Left forelimb (tissue), 1 donor: ENCODE measurements around the gene CDC42.
"Not testable (repeated sequence)": the region's sequence is repeated elsewhere in the genome, so short reads cannot be mapped to it uniquely, and the experiment has no call there.

Experiments
- DNase-seq: peaks from one replicate; pipeline ENCODE4 v3.0.0-alpha.2; 2018; ENCODE audit warnings: low spot score

The CDC42 gene

DNA sequence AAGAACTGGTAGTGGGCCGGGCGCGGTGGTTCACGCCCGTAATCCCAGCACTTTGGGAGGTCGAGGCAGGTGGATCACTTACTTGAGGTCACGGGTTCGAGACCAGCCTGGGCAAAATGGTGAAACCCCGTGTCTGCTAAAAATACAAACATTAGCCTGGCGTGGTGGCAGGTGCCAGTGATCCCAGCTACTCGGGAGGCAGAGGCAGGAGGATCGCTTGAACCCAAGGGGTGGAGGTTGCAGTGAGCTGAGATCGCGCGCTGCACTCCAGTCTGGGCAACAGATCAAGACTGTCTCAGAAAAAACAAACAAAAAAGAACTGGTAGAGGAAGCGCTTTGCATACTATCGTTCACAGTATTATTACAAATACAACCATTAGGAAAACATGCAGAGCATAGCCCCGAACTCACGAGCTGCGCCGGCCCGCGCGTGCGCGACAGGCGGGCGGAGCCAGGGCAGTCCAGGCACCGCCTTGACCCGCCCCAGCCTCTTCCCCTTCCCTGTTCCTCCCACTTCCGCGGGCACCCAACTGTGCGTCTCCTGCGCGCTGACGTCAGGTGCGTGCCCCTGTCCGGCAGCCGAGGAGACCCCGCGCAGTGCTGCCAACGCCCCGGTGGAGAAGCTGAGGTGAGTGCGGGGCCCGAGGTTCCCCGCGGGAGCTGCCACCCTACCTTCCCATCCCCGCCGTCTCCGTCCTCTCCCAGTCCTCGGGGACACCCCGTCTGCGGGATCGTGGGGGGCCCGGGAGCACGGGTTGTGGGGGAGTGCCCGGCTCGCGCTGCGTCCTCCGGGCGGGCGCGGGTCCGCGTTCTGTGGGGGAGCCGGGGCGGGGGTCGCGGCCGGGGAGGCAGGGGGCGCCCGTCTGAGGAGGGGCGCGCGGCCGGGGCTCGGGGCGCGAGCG lies at the start of gene CDC42:
CDC42 (plus strand) TSS at position 595 of the 902 bp plus-strand sequence. CDS start 25,770 bp downstream, outside the sequence.
- DNase-seq: peak; percentile 97

GRCh38 chr1:22002875-22003274 lies 49.6 kb upstream of the CDC42 start:
- not testable (repeated sequence) for DNase-seq

DNA sequence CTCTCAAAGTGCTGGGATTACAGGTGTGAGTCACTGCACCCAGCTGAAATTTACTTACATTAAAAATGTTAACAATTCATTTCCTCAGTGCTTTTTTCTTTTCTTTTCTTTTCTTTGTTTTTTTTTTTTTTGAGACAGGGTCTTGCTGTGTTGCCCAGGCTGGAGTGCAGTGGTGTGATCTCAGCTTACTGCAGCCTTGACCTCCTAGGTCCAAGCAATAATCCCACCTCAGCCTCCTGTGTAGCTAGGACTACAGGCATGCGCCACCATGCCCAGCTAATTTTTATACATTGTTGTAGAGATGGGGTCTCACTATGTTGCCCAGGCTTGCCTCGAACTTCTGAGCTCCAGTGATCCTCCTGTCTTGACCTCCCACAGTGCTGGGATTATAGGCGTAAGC lies 48.5 kb upstream of the CDC42 start:
- not testable (repeated sequence) for DNase-seq

DNA sequence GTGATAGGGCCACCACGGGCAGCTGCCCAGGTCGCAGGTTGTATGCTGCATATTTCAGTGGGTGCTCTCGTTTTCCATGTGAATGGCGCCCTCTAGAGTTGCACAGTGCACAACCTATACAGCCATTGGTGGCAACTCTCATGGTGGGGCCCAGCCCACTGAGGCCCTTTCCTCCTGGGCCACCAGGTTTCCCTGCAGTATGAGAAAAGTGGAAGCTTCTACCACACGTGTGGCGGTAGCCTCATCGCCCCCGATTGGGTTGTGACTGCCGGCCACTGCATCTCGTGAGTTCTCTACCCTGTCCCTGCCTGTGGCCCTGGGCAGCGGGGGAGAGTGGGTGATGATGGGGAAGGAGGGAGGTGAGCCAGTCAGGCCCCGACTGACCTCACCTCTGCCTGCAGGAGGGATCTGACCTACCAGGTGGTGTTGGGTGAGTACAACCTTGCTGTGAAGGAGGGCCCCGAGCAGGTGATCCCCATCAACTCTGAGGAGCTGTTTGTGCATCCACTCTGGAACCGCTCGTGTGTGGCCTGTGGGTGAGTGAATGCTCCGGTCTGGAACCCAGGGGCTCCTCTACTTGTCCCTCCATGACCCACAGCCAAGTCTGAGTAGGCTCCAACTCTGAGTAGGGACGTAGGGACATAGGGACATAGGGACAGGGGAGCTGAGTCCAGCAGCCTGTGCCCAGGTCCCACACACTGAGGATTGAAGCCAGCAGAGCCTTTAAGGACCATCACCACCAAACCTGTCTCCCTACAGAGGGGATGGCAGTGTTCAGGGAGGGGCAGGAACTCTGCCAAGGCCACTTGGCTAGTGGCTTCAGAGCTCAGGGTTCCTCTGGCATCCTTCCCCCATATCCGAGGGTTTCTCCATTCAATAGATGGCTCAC lies 47.0 kb upstream of the CDC42 start:
- DNase-seq: not testable (repeated sequence)

- DNase-seq: not testable (repeated sequence)
Measured at GRCh38 chr1:22006736-22007135, 45.8 kb upstream of the CDC42 start.

DNA sequence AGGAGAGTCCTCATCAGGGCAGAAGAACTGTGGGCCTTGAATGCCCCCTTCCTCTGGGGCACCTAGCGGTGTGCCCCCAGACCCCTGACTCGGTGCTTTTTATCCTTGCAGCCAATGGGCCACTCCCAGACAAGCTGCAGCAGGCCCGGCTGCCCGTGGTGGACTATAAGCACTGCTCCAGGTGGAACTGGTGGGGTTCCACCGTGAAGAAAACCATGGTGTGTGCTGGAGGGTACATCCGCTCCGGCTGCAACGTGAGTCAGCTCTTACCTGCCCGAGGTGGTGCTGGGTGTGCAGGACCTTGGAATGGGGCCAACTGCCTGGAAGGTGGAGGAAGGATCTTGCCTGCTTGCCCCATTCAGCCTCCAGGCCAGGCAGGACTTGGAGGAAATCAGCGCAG lies 45.2 kb upstream of the CDC42 start:
- DNase-seq: not testable (repeated sequence)

DNA sequence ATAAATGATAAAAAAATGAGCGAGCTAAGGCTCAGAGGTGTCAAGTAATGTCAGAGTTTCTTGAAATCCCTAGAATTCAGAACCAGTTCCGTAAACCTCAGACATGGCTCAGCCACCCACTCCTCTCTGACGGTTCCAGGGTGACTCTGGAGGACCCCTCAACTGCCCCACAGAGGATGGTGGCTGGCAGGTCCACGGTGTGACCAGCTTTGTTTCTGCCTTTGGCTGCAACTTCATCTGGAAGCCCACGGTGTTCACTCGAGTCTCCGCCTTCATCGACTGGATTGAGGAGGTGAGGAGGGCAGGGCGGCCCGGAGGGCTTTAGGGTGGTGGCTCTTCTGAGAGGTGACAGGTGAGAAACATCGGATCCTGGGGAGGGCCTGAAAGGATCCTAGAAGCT lies 42.9 kb upstream of the CDC42 start:
- not testable (repeated sequence) for DNase-seq

GRCh38 chr1:22012752-22013151 lies 39.8 kb upstream of the CDC42 start:
- DNase-seq: not testable (repeated sequence)

DNA sequence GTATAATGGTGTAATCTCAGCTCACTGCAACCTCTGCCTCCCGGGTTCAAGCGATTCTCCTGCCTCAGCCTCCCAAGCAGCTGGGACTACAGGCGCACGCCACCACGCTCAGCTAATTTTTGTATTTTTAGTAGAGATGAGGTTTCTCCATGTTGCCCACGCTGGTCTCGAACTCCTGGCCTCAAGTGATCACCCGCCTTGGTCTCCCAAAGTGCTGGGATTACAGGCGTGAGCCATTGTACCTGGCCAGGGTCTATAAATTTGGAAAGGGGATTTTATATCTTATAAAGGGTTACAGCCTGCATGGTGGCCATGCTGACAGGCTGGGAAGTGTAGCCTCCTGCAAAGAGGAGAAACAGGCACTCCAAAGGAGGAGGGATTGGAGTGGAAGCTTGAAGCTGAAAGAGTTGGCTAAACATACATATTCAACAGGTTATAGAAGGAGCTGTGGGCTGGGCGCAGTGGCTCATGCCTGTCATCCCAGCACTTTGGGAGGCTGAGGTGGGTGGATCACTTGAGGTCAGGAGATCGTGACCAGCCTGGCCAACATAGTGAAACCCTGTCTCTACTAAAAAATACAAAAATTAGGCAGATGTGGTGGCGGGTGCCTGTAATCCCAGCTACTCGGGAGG lies 37.8 kb upstream of the CDC42 start:
- DNase-seq: not testable (repeated sequence)

GRCh38 chr1:22018583-22019559 lies 33.6 kb upstream of the CDC42 start:
- no peak for DNase-seq

DNA sequence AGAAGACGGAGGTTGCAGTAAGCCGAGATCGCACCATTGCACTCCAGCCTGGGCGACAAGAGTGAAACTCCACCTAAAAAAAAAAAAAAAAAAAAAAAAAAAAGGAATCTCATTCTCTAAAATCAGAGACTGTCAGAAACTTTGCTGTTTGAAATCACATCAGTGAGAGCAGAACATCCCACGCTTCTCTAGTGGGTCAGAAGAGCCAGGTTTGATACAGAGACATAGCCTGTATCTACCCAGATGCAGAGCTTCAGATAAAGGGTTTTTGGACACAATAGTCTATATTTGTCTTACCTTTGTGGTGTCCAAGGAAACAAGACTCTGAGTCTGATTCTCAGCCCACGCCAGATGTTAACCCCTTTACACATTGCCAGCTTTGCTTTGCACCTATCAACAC lies 31.4 kb upstream of the CDC42 start:
- DNase-seq: no peak

GRCh38 chr1:22024485-22025367 lies 27.8 kb upstream of the CDC42 start:
- DNase-seq: peak; percentile 79

DNA sequence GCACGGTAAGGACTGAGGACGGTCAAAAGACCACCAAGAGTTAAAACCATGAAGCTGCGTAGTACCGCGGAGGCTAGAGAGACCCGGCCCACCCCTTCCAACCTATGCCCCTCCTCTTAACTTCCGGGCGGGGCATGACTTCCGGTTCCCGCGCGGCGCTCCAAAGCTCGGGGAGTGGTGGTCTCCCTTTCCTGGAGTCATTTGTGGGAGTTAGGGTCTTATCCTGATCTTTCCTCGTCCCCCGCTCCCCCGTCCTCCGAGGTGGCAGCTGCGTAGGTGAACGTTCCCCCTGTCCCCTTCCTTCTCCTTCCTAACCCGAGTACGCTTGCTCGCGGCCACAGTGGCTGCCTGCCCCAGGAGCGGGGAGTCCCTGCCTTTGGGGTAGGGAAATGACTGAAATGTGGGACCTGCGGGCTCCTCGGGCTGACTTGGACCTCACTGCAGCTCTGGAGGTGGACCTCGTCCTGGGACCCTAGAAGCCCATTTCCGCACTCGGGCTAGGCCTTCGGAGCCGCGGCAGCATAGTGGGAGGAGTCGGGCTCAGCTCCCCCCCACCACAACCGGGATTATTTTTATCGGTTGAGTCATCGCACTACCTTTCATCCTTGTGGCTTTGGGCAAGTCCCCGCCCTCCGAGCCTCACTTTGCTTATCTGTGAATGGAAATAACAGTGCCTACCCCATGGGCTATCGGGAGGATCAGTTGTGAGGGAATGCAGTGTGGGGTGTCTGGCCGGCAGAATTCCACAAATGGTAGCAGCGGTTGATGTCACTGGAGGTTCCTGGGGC lies 26.9 kb upstream of the CDC42 start:
- DNase-seq: peak; percentile 89

DNA sequence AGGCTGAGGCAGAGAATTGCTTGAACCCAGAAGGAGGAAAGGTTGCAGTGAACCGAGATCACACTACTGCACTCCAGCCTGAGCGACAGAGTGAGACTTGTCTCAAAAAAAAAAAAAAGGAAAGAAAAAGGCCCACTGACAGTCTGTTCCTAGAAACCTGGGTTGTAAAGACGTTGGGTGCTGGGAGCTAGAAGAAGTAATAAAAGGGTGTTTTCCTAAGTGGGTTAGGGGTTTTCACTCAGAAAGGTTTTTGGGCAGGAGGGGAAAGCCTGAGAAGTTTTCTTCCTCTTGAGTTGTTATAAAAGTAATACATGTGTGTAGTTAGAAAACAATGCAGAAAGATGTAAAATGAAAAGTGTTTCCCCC lies 25.6 kb upstream of the CDC42 start:
- DNase-seq: no peak

DNA sequence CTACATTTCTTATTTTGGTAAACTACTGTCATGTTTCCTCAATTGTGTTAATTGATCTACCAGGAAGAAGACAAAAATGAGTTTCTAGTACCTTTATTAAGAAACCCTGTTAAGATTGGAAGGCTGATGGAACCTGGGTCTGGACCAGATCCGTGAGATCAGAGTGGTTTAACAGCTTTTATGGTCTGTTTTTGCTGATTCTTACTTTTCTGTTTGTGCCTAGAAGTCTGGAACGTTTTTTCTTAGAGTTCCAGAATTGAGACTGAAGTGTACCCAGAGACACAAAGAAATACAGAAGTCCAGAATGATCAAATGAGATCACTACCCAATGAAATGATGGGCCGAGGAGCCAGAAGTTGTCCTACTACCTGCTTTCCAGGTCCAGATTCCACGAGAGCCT lies 22.5 kb upstream of the CDC42 start:
- no peak for DNase-seq

- no peak for DNase-seq
Measured at GRCh38 chr1:22030473-22030872, 22.0 kb upstream of the CDC42 start.

DNA sequence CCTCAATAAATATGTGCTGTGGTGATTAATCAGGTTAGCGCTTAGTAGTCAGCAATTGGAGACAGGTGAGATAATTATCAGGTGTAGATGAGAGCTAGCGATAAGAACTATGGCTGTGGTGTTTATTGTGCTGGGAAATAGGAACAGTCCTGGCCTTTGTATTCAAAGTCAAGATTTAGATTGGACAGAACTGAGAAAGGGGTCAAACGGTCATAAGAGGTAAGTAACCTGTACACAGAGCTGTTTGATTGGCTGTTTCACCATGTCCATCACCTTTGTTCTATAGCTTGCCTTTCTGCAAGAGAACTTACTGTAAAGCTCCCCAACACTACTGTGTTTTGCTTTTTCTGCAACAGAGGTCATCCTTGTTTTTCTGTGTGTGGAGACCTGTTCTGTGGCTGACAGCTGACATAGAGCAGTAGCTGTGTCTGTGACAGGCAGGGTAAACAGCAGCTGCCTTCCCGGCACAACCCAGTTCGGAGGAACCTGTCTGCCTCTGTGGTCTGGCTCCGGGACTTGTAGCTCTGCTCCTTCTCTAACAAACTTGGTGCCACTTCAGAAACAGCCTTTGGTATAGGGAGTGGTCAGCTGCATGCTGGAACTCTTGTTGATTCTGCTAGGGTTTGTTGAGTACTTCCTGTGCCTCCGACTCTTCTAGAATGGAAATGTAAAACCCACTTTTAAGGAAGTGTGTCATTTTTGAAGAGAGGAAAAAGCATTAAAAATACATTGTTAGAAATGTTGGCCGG lies 21.1 kb upstream of the CDC42 start:
- DNase-seq: no peak

- DNase-seq: not testable (repeated sequence)
Measured at GRCh38 chr1:22034834-22035233, 17.7 kb upstream of the CDC42 start.

- DNase-seq: no peak
Measured at GRCh38 chr1:22037520-22037919, 15.0 kb upstream of the CDC42 start.
